ENCODE measurements around the gene RXRA.

The RXRA gene

DNA sequence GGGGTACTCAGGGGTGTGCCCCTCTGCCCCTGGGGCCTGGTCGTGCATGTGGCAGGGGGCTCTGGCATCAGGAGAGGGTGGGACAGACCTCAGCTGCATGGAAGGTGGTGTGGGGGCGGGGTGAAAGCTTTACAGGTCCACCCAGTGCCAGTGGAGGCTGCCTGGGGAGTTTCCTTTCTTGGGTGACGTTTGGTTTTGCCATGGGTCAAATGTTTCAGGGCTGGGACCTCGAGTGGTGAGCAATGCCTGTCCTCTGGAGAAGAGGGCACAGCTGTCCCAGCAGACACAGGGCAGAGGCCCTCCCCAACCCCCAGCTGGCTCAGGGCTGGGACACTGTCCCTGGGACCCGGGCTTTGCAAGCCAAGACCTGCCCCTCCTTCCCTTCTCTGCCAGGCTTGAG is 3.6 kb downstream of the RXRA start:
- Histone ChIP-seq H3K4me3 (ENCODE audit: low read depth, low read length) (no peak overlapping the region), H3K4me1 (ENCODE audit: control insufficient read depth, insufficient read depth, low read length) (peaks cover 5% of the 10 kb centered on the region), H3K9me3 (ENCODE audit: control insufficient read depth, insufficient read depth, low read length) (no peaks in the 10 kb centered on the region), H3K36me3 (ENCODE audit: control insufficient read depth, insufficient read depth, low read length) (no peaks in the 10 kb centered on the region), H3K9ac (ENCODE audit: low read depth, low read length) (peak overlapping the region; percentile 47), H3K27me3 (ENCODE audit: control insufficient read depth, insufficient read depth, low read length) (no peaks in the 10 kb centered on the region)

- Histone ChIP-seq H3K36me3 (ENCODE audit: control insufficient read depth, insufficient read depth, low read length) (no peaks in the 10 kb centered on the region), H3K4me3 (ENCODE audit: low read depth, low read length) (no peak overlapping the region), H3K4me1 (ENCODE audit: control insufficient read depth, insufficient read depth, low read length) (peaks cover 5% of the 10 kb centered on the region), H3K9ac (ENCODE audit: low read depth, low read length) (no peak overlapping the region), H3K27me3 (ENCODE audit: control insufficient read depth, insufficient read depth, low read length) (no peaks in the 10 kb centered on the region), H3K9me3 (ENCODE audit: control insufficient read depth, insufficient read depth, low read length) (no peaks in the 10 kb centered on the region)
Observed at GRCh38 chr9:134330590-134330989, 4.3 kb downstream of the RXRA start.

GRCh38 chr9:134331186-134332025 is 5.2 kb downstream of the RXRA start:
- Histone ChIP-seq H3K9ac (ENCODE audit: low read depth, low read length) (no peak overlapping the region), H3K4me1 (ENCODE audit: control insufficient read depth, insufficient read depth, low read length) (peaks cover 5% of the 10 kb centered on the region), H3K4me3 (ENCODE audit: low read depth, low read length) (no peak overlapping the region), H3K36me3 (ENCODE audit: control insufficient read depth, insufficient read depth, low read length) (no peaks in the 10 kb centered on the region), H3K9me3 (ENCODE audit: control insufficient read depth, insufficient read depth, low read length) (no peaks in the 10 kb centered on the region), H3K27me3 (ENCODE audit: control insufficient read depth, insufficient read depth, low read length) (no peaks in the 10 kb centered on the region)

DNA sequence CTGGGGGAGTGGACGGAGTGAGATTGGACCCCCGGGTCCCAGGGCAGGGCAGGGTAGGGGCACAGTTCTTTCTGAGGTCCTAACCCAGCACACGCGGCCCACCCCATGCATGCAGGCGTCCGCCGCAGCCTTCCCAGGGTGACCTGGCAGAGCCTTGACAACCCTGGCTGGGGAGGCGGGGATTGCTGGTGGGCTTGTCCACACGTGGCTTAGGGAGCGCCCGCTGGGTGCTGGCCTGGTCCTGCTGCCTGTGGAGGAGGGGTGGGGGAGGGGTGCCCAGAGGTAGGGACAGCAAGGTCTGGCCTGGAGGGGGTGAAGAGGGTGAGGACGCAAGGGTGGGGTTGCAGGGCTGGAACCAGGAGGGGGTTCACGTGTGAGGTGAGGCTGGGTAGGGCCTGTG is 6.0 kb downstream of the RXRA start:
- Histone ChIP-seq H3K9ac (ENCODE audit: low read depth, low read length) (peak overlapping the region; percentile 24), H3K27me3 (ENCODE audit: control insufficient read depth, insufficient read depth, low read length) (no peaks in the 10 kb centered on the region), H3K9me3 (ENCODE audit: control insufficient read depth, insufficient read depth, low read length) (no peaks in the 10 kb centered on the region), H3K36me3 (ENCODE audit: control insufficient read depth, insufficient read depth, low read length) (no peaks in the 10 kb centered on the region), H3K4me1 (ENCODE audit: control insufficient read depth, insufficient read depth, low read length) (peaks cover 5% of the 10 kb centered on the region), H3K4me3 (ENCODE audit: low read depth, low read length) (no peak overlapping the region)

DNA sequence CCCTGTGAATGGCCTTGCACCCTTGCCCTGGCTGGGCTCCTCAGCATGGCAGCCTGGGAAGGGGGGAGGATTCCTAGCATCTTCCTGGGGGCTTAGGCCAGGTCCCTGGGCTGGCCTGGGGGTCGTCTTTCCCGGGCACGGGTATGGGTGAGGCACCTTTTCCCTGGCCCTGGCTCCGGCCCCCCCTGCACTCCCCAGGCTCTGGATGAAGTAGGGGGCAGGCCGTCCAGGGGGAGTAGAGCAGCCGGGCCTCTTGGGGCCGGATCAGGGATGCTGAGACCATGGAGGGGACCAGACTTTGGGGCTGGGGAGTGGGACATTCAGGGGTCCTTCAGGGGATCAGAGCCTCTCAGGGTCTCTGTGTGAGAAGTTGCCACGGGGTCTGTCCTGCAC is 6.6 kb downstream of the RXRA start:
- peaks cover 2% of the 10 kb centered on the region for H3K4me1 ChIP-seq (ENCODE audit: control insufficient read depth, insufficient read depth, low read length)
- no peak overlapping the region for H3K9ac ChIP-seq (ENCODE audit: low read depth, low read length)

DNA sequence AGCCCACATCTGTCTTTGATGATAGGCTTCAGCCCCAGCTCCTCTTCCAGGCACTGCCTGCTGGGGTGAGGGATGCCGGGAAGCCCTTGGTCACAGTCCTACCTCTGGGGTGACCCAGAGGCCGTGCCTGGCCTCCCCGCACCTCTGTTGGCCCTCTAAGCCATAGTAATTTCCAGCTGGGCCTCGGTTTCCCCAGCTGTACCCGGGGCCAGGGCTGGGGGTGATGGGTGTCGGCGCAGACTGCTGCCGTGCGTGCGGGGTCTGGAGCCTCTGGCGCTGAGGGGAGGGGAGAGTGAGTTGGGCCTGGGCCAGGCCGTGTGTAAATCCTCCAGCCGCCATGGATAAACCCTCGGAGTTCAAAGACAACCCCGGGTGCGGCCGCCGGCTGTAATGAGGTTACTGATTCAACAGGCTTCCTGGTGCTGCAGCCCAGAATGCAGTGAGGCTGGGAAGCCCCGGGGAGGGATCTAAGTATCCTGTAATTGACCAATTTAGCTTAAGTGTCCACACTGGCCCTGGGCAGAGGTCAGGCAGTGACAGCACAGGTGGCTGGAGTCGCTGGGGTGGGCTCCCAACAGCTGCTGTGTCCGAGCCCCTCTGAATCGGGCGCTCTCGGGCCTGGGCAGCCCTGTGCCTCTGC is 7.1 kb downstream of the RXRA start:
- Histone ChIP-seq H3K9me3 (ENCODE audit: control insufficient read depth, insufficient read depth, low read length) (no peaks in the 10 kb centered on the region), H3K4me3 (ENCODE audit: low read depth, low read length) (no peak overlapping the region), H3K4me1 (ENCODE audit: control insufficient read depth, insufficient read depth, low read length) (peaks cover under 1% of the 10 kb centered on the region), H3K9ac (ENCODE audit: low read depth, low read length) (no peak overlapping the region), H3K36me3 (ENCODE audit: control insufficient read depth, insufficient read depth, low read length) (no peaks in the 10 kb centered on the region), H3K27me3 (ENCODE audit: control insufficient read depth, insufficient read depth, low read length) (no peaks in the 10 kb centered on the region)

More for the DNA sequence above, 6.6 kb downstream of the RXRA start:
- Histone ChIP-seq H3K36me3 (ENCODE audit: control insufficient read depth, insufficient read depth, low read length) (no peaks in the 10 kb centered on the region), H3K9me3 (ENCODE audit: control insufficient read depth, insufficient read depth, low read length) (no peaks in the 10 kb centered on the region), H3K4me3 (ENCODE audit: low read depth, low read length) (no peak overlapping the region), H3K27me3 (ENCODE audit: control insufficient read depth, insufficient read depth, low read length) (no peaks in the 10 kb centered on the region)

- H3K4me3 ChIP-seq (ENCODE audit: low read depth, low read length) = no peak overlapping the region
- no peaks in the 10 kb centered on the region for H3K27me3 ChIP-seq (ENCODE audit: control insufficient read depth, insufficient read depth, low read length)
- no peaks in the 10 kb centered on the region for H3K4me1 ChIP-seq (ENCODE audit: control insufficient read depth, insufficient read depth, low read length)
- no peak overlapping the region for H3K9ac ChIP-seq (ENCODE audit: low read depth, low read length)
- no peaks in the 10 kb centered on the region for H3K9me3 ChIP-seq (ENCODE audit: control insufficient read depth, insufficient read depth, low read length)
- H3K36me3 ChIP-seq (ENCODE audit: control insufficient read depth, insufficient read depth, low read length) = no peaks in the 10 kb centered on the region
Observed at GRCh38 chr9:134333874-134334581, 7.8 kb downstream of the RXRA start.

DNA sequence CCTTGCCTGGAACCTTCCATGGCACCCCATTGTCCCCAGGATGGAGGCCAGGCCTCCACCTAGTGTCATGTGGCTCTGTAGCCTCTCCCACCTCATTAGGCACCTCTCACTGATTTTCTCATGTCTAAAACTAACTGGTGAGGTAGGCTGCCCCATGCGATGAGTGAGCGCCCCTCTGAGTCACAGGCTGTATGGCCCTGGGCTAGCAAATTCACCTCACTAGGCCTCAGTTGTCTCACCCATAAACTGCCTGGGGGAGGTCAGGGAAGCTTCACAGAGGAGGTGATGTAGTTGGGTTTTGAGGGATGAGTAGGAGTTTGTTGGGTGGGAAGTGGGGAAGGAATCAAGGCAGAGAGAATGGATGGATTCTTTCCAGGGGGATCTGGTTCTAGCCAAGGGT is 8.8 kb downstream of the RXRA start:
- no peaks in the 10 kb centered on the region for H3K9me3 ChIP-seq (ENCODE audit: control insufficient read depth, insufficient read depth, low read length)
- H3K9ac ChIP-seq (ENCODE audit: low read depth, low read length) = no peak overlapping the region
- no peaks in the 10 kb centered on the region for H3K4me1 ChIP-seq (ENCODE audit: control insufficient read depth, insufficient read depth, low read length)
- H3K4me3 ChIP-seq (ENCODE audit: low read depth, low read length) = no peak overlapping the region
- H3K27me3 ChIP-seq (ENCODE audit: control insufficient read depth, insufficient read depth, low read length) = no peaks in the 10 kb centered on the region
- H3K36me3 ChIP-seq (ENCODE audit: control insufficient read depth, insufficient read depth, low read length) = no peaks in the 10 kb centered on the region

GRCh38 chr9:134335486-134336220 is 9.4 kb downstream of the RXRA start:
- no peaks in the 10 kb centered on the region for H3K9me3 ChIP-seq (ENCODE audit: control insufficient read depth, insufficient read depth, low read length)
- H3K36me3 ChIP-seq (ENCODE audit: control insufficient read depth, insufficient read depth, low read length) = no peaks in the 10 kb centered on the region
- no peaks in the 10 kb centered on the region for H3K4me1 ChIP-seq (ENCODE audit: control insufficient read depth, insufficient read depth, low read length)
- no peaks in the 10 kb centered on the region for H3K27me3 ChIP-seq (ENCODE audit: control insufficient read depth, insufficient read depth, low read length)
- no peak overlapping the region for H3K4me3 ChIP-seq (ENCODE audit: low read depth, low read length)
- no peak overlapping the region for H3K9ac ChIP-seq (ENCODE audit: low read depth, low read length)

DNA sequence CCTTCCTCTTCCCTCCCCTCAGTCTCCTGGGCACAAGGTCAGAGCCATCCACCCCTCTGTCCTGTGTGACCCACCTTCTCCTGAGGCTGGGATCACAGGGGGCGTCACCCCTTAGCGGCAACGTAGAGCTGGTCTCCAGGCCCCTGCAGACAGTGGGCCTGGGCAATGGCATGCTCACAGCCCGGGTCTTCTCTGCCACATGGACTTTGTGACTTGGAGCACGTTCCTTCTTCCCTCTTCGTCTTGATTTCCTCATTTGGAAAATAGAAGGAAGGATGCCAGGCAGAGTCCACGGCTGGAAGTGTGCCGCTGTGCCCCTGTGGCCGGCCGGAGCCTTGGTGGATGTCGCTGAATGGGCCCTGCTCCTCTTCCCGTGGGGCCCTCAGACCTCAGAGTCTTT is 10.0 kb downstream of the RXRA start:
- Histone ChIP-seq H3K9ac (ENCODE audit: low read depth, low read length) (no peak overlapping the region), H3K9me3 (ENCODE audit: control insufficient read depth, insufficient read depth, low read length) (no peaks in the 10 kb centered on the region), H3K27me3 (ENCODE audit: control insufficient read depth, insufficient read depth, low read length) (no peaks in the 10 kb centered on the region), H3K36me3 (ENCODE audit: control insufficient read depth, insufficient read depth, low read length) (no peaks in the 10 kb centered on the region), H3K4me3 (ENCODE audit: low read depth, low read length) (no peak overlapping the region), H3K4me1 (ENCODE audit: control insufficient read depth, insufficient read depth, low read length) (no peaks in the 10 kb centered on the region)

DNA sequence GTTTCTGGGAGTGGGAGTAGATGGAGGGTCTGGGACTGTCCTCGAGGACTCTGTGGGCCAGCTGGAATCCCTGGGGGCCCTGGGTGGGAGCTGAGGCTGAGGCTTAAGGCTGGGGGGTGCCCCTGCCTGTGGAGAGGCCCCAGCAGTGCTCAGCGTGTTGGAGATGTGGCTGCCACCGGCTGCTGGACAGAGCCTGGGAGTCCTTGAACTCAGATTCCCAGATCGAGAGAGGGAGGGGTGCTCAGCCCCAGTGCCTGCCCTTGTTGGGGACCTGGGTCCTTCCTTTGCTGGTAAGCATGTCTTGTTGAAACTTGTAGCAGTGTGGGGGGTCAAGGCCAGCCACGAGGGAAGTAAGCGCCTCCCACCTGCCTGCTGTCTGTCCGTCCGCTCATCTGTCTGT is 10.7 kb downstream of the RXRA start:
- H3K4me1 ChIP-seq (ENCODE audit: control insufficient read depth, insufficient read depth, low read length) = no peaks in the 10 kb centered on the region
- H3K36me3 ChIP-seq (ENCODE audit: control insufficient read depth, insufficient read depth, low read length) = no peaks in the 10 kb centered on the region
- no peaks in the 10 kb centered on the region for H3K27me3 ChIP-seq (ENCODE audit: control insufficient read depth, insufficient read depth, low read length)
- H3K9ac ChIP-seq (ENCODE audit: low read depth, low read length) = no peak overlapping the region
- no peak overlapping the region for H3K4me3 ChIP-seq (ENCODE audit: low read depth, low read length)
- no peaks in the 10 kb centered on the region for H3K9me3 ChIP-seq (ENCODE audit: control insufficient read depth, insufficient read depth, low read length)

Measured in iPS-15b (cell line).